ENCODE data around the gene DPEP1.
"Not testable (repeated sequence)": the region's sequence is repeated elsewhere in the genome, so short reads cannot be mapped to it uniquely, and the experiment has no call there.

The DPEP1 gene

DNA sequence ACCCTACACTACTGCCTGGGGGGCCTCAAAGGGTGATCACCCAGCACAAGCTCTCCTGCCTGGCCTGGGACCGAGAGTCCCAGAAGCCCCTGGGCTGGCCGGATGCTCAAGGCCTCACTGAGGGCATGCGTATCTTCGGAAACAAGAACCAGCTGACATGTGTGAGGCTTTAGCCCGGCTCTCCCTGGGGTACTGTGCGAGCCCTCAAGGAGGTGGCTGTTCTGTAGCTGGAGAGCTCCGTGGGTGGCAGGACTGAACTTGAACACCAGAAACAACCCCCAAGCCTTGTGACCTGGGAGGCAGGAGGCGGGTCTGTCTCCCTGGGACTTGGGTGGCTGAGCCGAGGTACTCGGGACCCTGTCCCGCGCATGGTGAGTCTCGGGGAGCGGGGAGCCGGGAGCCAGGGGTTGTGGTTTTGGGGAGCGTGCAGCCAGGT, 7.0 kb downstream of the DPEP1 start:
- no peak for DNase-seq

DNA sequence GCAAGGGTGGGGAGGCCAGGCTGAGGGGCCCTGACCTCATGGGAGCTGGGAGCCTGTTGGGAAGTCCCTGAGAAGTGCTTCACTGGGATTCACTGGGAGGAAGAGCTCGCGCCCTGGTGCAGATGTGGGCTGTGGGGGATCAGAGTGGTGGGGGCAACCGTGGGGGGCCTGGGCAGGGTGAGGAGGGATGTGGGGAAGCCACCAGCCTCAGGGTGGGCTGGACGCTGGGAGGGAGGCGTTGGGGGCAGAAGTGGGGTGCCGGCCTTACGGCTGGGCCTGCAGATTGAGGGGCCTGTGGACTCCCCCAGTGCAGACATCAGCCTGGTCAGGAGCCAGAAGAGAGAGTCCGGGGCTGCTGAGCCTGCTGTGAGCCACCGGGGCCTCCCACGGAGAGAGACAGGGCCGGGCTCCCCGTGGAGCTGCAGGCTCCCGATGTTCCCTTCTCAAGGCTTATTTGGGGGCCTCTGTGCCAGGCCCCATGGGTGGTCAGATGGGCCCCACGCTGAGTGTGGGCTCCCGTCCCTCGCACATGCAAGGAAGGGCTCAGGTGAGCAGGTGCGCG, 7.8 kb downstream of the DPEP1 start:
- no peak for DNase-seq

DNA sequence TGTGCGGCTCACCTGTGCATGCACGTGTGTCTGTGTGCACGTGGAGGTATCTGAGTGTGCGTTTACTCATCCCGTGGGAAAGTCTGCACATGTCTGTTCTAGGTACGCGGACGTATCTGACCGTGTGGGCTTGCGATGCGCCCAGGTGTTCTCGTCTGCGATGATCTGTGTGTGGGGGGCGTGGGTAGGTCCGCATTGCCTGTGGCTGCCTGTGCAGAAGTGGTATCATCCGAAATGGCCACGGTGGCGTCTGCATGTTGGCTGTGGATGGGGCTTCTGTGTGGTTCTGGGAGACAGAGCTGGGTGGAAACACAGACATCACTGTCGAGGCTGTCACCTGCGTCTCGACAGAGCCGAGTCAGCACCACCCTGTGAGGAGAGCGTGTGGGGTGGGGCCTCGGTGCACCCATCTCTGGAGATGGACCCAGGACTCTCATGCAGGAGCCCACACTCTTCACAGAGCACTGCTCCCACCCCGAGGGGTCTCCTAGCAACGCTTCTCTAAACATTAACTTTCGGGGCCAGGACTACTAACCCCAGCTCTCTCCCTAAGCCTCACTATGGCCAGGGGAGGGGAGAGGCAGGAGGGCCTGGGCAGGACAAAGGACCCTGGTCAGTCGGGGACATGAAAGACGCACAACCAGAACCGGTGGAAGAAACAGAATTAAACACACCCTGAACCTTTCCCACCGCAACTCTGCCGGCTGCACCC, 8.4 kb downstream of the DPEP1 start:
- no peak for DNase-seq

DNA sequence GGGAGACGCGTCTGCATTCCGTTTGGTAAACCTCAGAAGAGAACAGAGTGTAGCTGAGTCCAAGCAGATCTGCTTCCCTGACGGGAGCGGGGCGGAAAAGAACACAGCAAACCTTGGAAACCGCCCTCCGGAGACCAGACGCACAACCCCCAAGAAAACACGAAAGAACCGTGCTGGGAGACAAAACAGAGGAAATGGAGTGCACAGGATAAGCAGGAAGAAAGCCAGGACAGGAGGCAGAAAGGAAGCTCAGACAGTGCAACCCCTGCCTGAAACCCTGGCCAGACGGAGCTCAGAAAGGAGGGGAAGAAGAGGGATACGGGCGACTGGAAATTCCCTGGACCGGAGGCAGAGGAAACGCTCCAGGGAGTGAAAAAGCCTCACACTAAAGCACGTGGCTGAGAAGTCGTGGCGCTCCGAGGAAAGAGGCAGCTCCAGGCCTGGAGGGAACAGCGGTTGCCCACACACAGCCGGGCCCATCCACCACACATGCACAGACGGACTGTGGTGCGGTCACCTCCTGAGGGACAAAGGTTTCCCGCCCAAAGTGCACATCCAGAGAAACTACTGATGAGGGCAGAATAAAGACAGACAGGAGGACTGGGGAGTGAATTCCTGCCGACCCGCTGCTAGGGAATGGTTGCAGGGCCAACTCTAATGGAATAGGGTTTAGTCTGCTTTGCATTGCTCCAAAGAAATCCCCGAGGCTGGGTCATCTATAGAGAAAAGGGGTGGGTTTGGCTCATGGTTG, 10.2 kb downstream of the DPEP1 start:
- no peak for DNase-seq

DNA sequence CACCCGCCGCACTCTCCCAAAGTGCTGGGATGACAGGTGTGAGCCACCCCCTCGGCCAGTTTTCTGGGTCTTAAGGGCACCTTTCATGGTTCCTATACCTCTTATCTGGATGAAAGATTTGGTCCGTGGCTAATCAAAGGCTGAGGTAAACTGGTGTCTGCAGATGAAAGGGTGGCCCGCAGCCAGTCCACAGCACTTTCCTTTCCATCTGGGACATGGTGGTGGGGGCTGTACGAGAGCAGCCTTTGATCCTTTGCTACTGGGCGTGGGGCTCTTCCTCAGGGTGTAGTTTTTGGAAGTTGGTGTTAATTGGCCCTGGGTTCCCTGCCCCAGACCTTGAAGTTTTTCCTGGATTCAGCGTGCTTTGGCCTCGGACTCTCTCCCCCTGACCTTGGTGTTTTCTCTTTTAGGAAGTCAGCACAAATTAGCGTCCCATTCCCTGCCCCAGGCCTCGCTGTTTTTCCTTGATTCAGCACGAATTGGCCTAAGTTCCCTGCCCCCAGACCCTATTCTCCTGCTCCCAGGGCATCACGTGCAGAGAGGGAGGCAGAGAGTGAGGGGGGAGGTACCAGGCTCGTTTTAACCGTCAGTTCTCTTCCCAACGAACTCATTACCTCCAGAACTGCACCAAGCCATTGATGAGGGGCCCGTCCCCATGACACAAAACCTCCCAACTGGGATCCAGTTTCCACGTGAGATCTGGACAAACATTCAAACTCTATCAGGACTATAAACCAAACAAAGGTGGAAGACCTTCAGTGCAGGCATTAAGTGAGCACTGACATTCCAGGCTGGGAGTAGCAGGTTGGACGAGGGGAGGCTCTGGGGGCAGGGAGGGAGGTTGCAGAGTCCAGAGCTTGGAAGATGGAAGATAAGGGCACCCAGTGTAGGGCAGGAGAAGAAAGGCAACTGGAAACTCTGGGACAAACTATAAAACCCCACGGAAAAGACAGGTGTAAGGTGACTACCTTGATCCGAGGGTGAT, 11.6 kb downstream of the DPEP1 start:
- DNase-seq = no peak

DNA sequence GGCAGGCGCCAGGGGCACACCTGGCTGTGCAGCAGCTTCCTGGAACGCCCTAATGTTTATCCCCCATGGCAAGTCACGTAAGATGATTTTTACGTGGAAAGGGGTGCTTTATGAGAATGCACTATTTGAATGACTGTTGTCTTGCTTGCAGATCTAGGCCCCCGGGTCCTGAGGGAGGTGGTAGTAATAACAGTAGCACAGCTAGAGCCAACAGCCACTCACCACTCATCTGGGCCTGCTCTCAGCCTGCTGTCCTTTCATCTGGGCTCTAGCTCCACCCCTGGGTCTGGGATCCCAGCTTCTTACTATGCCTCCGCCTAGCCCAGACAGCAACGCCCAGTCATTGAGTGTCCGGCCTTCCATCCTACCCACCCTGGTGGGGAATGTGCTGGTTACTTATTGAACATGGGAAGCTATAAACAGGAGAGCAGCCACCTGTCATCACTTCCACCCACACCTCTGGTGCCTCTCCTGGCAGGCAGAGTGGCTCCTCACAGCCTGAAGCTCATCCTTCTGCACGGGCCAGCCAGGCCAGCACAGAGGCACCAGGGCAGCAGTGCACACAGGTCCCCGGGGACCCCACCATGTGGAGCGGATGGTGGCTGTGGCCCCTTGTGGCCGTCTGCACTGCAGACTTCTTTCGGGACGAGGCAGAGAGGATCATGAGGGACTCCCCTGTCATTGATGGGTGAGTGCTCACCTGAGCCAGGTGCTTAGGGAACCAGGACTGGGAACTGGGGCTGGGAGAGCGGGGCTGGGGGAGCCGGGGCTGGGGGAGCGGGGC, 16.6 kb downstream of the DPEP1 start:
- DNase-seq = no peak

DNA sequence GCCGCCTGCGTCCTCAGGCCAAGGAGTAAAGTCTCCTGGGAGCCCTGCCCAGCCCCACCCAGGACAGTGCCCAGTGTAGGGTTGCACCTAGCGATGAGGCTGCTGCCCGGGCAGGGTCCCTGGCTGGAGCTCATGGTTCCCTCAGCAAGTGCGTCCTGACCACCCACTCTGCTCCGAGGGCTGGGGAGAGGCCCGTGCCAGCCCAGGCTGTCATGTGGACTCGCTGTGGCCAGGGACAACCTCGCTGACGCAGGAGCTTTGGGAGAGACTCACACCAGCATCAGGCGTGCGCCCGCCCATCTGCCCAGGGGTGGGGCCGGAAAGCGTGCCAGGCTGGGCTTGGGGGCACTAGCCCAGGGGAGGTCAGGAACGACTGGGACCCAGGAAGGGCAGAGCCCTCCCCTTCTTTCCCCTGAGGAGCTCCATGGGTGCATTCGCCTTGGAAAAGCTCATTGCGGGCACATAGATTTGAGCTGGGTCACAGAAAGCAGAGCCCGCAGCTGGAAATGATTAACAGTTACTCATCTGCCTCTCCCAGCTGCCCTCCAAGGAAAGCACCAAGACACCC, 19.7 kb downstream of the DPEP1 start:
- no peak for DNase-seq

DNA sequence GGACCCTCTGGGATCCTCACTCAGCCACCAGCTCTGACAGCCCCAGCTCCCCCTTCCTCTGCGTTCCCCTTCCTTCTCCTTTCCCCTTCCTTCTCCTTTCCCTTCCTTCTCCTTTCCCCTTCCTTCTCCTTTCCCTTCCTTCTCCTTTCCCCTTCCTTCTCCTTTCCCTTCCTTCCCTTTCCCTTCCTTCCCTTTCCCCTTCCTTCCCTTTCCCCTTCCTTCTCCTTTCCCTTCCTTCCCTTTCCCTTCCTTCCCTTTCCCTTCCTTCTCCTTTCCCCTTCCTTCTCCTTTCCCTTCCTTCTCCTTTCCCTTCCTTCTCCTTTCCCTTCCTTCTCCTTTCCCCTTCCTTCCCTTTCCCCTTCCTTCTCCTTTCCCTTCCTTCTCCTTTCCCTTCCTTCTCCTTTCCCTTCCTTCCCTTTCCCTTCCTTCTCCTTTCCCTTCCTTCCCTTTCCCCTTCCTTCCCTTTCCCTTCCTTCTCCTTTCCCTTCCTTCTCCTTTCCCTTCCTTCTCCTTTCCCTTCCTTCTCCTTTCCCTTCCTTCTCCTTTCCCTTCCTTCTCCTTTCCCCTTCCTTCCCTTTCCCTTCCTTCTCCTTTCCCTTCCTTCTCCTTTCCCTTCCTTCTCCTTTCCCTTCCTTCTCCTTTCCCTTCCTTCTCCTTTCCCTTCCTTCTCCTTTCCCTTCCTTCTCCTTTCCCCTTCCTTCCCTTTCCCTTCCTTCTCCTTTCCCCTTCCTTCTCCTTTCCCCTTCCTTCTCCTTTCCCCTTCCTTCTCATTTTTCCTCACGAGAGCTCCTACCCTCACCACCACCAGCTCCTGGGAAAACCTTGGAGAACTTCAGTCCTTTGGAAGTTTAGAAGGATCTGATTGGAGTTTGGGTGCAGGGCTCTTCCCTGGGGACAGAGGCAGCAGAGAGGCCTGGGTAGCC, 21.3 kb downstream of the DPEP1 start:
- DNase-seq = not testable (repeated sequence)

DNA sequence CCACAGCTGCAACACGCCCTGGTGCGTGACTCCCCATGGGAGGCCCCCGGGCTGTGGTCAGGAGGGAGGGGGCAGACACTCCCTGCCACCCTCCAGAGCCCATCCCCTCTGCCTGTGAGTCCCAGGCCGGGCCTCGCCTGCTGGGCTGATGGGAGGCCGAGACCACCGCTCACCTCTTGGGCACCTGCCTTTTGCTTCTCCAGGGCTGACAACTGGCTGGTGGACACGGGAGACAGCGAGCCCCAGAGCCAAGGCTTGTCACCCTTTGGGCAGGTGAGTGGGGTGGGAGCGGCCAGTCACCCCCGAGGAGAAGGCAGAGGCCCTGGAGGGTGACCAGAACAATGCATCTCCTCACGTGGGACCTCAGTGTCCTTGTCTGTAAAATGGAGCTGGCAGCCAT, 23.2 kb downstream of the DPEP1 start:
- DNase-seq = no peak

DNA sequence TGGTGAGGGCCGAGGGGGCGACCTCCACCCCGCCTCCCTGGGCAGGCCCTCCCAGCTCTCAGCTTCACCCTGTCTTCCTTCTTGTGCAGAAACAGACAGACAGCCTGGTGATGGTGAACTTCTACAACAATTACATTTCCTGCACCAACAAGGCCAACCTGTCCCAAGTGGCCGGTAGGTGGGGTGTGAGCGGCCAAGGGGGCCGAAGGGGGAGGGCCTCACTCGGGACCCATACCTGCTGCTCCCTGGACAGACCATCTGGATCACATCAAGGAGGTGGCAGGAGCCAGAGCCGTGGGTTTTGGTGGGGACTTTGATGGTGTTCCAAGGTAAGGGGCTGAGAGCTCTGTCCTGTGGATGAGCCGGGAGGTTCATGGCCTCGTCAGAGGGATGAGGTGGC, 23.9 kb downstream of the DPEP1 start:
- no peak for DNase-seq

DNA sequence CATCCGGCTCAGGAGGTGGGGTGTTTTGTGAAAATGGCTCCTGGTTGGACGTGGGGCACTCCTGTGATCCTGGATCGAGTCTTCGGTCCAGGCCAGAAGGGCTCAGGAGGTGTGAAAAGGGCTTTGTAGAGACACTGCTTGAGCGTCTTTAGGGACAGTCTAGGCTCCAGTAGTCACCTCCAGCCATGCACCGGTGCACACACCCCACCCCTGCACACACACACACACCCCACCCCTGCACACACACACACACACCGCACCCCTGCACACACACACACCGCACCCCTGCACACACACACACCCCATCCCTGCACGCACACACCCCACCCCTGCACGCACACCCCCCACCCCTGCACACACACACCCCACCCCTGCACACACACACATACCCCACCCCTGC, 25.0 kb downstream of the DPEP1 start:
- DNase-seq = no peak

DNA sequence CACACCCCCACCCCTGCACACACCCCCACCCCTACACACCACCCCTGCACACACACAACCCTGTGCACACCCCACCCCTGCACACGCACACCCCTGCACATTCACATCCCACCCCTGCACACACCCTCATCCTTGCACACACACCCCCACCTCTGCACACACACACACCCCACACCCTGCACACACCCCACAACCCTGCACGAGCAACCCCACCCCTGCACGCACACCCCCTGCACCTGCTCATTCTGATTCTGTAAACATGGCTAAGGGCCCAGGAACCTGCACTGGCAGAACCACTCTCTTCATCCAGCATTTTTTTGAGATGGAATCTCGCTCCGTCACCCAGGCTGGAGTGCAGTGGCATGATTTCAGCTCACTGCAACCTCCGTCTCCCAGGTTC, 25.9 kb downstream of the DPEP1 start:
- DNase-seq = no peak

DNA sequence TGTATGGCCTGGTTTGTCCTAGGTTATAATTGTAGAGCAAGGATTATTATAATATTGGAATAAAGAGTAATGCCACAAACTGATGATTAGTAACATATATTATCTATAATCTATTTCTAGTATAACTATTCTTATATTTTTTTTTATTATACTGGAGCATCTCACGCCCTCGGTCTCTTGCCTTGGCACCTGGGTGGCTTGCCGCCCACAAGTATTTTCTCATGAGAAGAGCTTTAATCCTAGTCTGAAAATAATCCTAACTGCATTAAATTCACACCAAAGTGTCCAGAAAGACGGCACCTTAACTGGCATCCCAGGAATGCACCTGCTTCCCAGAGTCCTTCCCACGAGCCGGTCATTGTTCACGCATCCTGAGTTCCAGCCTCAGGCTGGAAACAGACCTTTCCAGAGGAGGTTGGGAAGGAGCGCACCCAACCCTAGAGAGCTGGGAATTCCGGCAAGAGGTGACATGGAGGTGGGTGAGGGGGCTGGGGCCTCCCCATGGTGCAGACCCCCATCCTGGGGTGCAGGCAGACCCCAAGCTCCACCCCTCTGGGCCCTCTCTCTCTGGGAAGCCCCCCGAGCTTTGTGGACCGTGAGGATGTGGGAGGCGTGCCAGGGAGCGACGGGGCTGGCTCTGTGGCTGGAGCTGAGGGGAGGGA, 28.1 kb downstream of the DPEP1 start:
- no peak for DNase-seq

DNA sequence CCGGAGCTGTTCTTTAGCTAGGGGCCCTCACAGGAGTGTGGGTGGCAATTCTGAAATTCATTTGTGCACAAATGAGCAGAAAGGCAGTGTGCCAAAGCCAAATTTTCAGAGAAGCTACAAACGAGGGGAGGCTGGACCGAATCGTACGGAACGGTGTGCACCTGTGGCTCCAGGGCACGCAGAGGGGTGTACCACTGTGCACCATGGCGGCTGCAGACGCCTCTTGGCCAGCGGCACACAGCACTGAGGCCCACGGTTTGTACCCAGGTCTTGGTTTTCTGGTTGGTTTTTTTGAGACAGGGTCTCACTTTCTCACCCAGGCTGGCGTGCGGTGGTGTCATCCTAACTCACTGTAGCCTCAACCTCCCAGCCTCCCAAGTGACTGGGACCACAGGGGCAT, 29.1 kb downstream of the DPEP1 start:
- DNase-seq = no peak

DNA sequence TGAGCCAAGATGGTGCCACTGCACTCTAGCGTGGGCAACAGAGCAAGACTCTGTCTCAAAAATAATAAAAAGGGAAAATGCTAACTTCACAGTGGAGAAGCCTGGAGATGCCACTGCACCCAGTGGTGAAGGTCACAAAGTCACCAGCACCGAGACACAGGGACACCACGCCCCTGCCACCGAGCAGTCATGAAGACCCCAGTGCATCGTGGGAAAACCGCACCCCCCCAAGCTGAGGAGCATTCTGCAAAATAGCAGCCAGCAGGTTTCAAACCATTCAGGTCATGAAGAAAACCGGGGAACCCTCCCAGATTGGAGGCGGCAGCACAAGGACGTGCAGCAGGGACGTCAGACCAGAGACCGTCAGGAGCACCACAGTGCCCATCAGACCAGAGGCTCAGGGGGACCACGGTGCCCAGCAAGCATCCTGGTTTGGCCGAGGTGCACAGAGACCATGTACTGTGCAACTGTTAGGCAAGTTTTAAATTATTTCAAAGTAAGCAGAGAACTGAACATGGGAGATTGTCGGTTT, 30.4 kb downstream of the DPEP1 start:
- no peak for DNase-seq

DNA sequence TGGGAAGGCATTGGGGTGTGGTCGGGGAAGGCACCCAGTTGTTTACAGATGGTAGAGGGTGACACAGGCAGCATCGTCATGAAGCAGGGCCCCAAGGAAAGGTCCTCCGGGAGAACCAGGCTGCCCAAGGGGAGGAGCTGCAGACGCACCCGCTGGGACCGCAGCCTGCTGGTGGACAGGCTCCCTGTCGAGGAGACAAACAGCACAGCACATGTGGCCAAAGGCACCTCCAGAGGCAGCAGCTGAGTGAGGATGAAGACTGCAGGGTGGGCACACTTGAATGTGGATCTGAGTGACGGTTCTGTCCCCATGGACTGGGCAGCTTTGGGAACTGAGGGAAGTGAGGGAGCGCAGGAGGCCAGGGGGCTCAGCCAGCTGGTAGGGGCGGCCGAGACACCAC, 31.7 kb downstream of the DPEP1 start:
- DNase-seq = no peak

DNA sequence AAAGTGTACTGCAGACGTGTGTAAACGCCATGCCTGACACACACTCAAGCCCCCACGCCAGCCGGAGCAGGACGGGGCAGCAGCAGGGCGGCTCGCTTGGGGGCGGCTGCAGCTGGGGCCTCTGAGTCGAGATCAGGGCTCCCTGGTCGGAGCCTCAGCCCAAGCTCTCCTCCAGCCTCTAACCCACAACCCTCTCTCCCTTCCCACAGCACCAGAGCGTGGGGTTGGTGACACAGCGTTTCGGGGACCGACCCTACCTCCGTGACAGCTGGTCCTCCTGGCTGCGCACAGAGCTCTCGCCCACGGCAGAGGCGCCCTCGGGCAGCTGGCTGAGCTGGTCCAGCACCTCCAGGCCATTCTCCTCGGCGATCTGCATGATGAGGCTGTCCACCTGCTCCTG, 32.8 kb downstream of the DPEP1 start:
- no peak for DNase-seq

DNA sequence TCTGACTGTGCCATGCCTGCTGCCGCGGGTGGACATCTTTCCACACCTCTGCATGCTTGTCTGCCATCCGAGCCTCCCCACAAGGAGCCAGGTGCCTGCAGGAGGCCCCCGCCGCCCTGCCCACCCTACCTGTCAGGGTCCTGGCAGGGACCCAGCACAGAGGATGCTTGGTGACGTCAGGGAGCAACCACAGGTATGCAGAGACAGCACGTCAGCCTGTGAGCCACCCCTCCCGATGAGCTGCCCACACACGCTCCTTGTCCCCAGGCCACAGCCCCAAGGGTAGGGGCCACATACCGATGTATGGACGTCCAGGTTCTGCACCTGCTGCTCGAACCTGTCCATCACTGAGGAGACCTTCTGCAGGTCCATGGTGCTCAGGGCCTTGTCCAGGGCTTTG, 33.5 kb downstream of the DPEP1 start:
- no peak for DNase-seq

DNA sequence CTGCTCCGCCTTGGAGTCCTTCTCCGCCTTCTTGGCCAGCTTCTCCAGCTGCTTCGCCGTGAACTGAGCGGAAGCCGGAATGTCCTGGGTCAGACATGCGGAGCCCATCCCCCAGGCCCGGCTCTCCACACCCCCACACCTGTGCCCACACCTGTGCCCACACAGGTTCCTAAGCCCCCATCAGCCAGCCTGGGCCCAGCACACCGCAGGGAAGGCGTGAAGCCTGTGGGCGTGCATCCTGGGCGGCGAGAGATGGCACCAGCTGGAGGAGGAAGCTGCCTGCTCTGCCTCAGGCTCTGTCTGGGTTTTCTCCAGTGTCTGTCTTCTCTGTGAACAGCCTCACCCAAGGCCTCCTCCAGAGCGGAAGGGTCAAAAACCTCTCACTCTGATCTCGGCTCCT, 38.1 kb downstream of the DPEP1 start:
- no peak for DNase-seq
